Thoracic aorta (tissue), 2 donors: ENCODE data around the gene MORN4. TPM values are rescaled to one million over a fixed set of nuclear protein-coding genes. Genes with fewer than 3 reads are reported as not detected.

Experiments used
- ATAC-seq: fragments of 150-250 bp; one replicate; pipeline ENCODE4 v1.8.0; 2017; ENCODE audit warnings: low read depth; ENCODE audit not compliant: insufficient number of reproducible peaks, low FRiP score
- DNase-seq: peaks from one replicate; pipeline ENCODE4 v3.0.0-alpha.2; 2020; ENCODE audit warnings: low spot score
- H3K27ac ChIP-seq, 2 donors: fragments of 200-600 bp; sonication (generic); 1 replicate in 1 of 2; 2 replicates in 1 of 2; pipeline ENCODE4 v1.5.1; 2016; ENCODE audit warnings: mild to moderate bottlenecking in 2 of 2, moderate library complexity in 2 of 2
- H3K27me3 ChIP-seq: fragments of 200-600 bp; sonication (generic); replicated peaks from 2 replicates; pipeline ENCODE4 v1.6.0; 2016; ENCODE audit warnings: mild to moderate bottlenecking; ENCODE audit not compliant: insufficient read depth
- H3K36me3 ChIP-seq: fragments of 200-600 bp; sonication (generic); one replicate; pipeline ENCODE4 v1.5.1; 2016
- H3K4me1 ChIP-seq, 2 donors: fragments of 200-600 bp; sonication (generic); 1 replicate in 1 of 2; 2 replicates in 1 of 2; pipeline versions ENCODE4 v1.5.1 to v1.6.0; 2016; ENCODE audit warnings: low read depth in 2 of 2, mild to moderate bottlenecking in 1 of 2; ENCODE audit not compliant: control insufficient read depth in 1 of 2
- H3K4me3 ChIP-seq: fragments of 200-600 bp; sonication (generic); 2 replicates; pipeline ENCODE4 v1.5.1; 2016; ENCODE audit warnings: mild to moderate bottlenecking
- H3K9me3 ChIP-seq: fragments of 200-600 bp; sonication (generic); 2 replicates; pipeline ENCODE4 v1.5.1; 2016
- CTCF ChIP-seq: fragments of 200-600 bp; sonication (generic); IDR thresholded peaks from one replicate; pipeline ENCODE4 v1.5.1; 2019; ENCODE audit warnings: antibody characterized with exemption
- total RNA-seq, 2 donors: library from RNA; depleted of rRNA; stranded (reverse); fragments of >200 nt; gene quantifications; one replicate each; pipeline versions ENCODE4 v1.1.0 to v1.2.3, GENCODE V29; 2016

The MORN4 gene
- total RNA-seq, 2 donors from 2014 or later: 3.5 to 6.6 TPM

GRCh38 chr10:97673736-97674525 is 40.6 kb upstream of the MORN4 start:
- no peak for TF ChIP-seq CTCF
- DNase-seq (no peak), ATAC-seq (no peak)
- no peaks in the 10 kb centered on the region for H3K4me1 ChIP-seq
- H3K36me3 ChIP-seq: peaks cover 47% of the 10 kb centered on the region
- no peaks in the 10 kb centered on the region for H3K9me3 ChIP-seq
- no peaks in the 10 kb centered on the region for H3K27me3 ChIP-seq
- no peak overlapping the region for H3K27ac ChIP-seq
- no peak overlapping the region for H3K4me3 ChIP-seq

- Histone ChIP-seq H3K9me3 (no peaks in the 10 kb centered on the region), H3K4me3 (no peak overlapping the region), H3K27me3 (no peaks in the 10 kb centered on the region), H3K36me3 (peaks cover 44% of the 10 kb centered on the region), H3K4me1 (no peaks in the 10 kb centered on the region), H3K27ac (no peak overlapping the region)
- DNase-seq (no peak), ATAC-seq (no peak)
- TF ChIP-seq CTCF: no peak
These were observed 36.3 kb upstream of the MORN4 start for GRCh38 chr10:97669571-97669970.

- Histone ChIP-seq H3K4me3 (no peak overlapping the region), H3K27ac (no peak overlapping the region), H3K27me3 (no peaks in the 10 kb centered on the region), H3K4me1 (no peaks in the 10 kb centered on the region), H3K36me3 (peaks cover 44% of the 10 kb centered on the region), H3K9me3 (no peaks in the 10 kb centered on the region)
- TF ChIP-seq CTCF: no peak
- ATAC-seq: no peak
- no peak for DNase-seq
These were observed 34.2 kb upstream of the MORN4 start for GRCh38 chr10:97667463-97667862.

- Histone ChIP-seq H3K4me3 (no peak overlapping the region), H3K27ac (no peak overlapping the region), H3K27me3 (no peaks in the 10 kb centered on the region), H3K4me1 (no peaks in the 10 kb centered on the region), H3K36me3 (peaks cover 44% of the 10 kb centered on the region), H3K9me3 (no peaks in the 10 kb centered on the region)
- ATAC-seq (no peak), DNase-seq (no peak)
- no peak for TF ChIP-seq CTCF
These were observed 33.7 kb upstream of the MORN4 start for GRCh38 chr10:97666992-97667391.

- H3K27ac ChIP-seq: no peak overlapping the region
- ATAC-seq (no peak), DNase-seq (no peak)
- H3K4me1 ChIP-seq: no peaks in the 10 kb centered on the region
- no peaks in the 10 kb centered on the region for H3K9me3 ChIP-seq
- TF ChIP-seq CTCF: no peak
- H3K4me3 ChIP-seq: no peak overlapping the region
- H3K27me3 ChIP-seq: no peaks in the 10 kb centered on the region
- peaks cover 42% of the 10 kb centered on the region for H3K36me3 ChIP-seq
These were observed 31.1 kb upstream of the MORN4 start for GRCh38 chr10:97664282-97664850.
